HUES48 (cell line): ENCODE data around the gene KIAA0753.

Source experiments
- H3K27ac ChIP-seq: one replicate; pipeline ENCODE4 v1.7.0; 2013; ENCODE audit warnings: low read depth, low read length, inconsistent platforms
- H3K27me3 ChIP-seq: 2 replicates; pipeline ENCODE4 v1.6.1; 2013; ENCODE audit warnings: mild to moderate bottlenecking, low read length; ENCODE audit not compliant: control insufficient read depth, insufficient read depth
- H3K36me3 ChIP-seq: 2 replicates; pipeline ENCODE4 v1.6.1; 2013; ENCODE audit warnings: low read length; ENCODE audit not compliant: control insufficient read depth, insufficient read depth
- H3K4me1 ChIP-seq: 2 replicates; pipeline ENCODE4 v1.6.1; 2013; ENCODE audit warnings: mild to moderate bottlenecking, low read length; ENCODE audit not compliant: control insufficient read depth, insufficient read depth
- H3K4me3 ChIP-seq: 2 replicates; pipeline ENCODE4 v1.5.1; 2013; ENCODE audit warnings: mild to moderate bottlenecking, low read depth, low read length
- H3K9ac ChIP-seq: 2 replicates; pipeline ENCODE4 v1.6.1; 2013; ENCODE audit warnings: mild to moderate bottlenecking, low read depth, low read length, moderate library complexity
- H3K9me3 ChIP-seq: 2 replicates; pipeline ENCODE4 v1.6.1; 2013; ENCODE audit warnings: low read length; ENCODE audit not compliant: control insufficient read depth, insufficient read depth

Gene KIAA0753

DNA sequence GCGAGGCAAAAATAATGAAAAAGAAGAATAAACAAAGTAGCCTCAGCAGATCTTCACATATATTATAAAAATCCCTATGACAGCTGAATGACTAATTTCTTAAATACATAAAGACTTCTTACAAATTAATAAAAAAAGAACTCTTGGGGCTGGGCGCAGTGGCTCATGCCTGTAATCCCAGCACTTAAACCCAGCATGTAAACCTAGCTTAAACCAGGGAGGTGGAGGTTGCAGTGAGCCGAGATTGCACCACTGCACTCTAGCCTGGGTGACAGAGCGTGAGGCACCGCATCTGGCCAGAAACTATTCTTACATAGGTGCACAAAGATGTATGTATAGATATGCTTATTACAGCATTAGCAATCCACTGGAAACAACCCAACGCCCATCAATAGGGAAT, 38.7 kb upstream of the KIAA0753 start:
- Histone ChIP-seq H3K27ac (no peak overlapping the region), H3K36me3 (no peaks in the 10 kb centered on the region), H3K27me3 (no peaks in the 10 kb centered on the region), H3K9me3 (no peaks in the 10 kb centered on the region), H3K4me3 (no peak overlapping the region), H3K4me1 (no peaks in the 10 kb centered on the region), H3K9ac (no peak overlapping the region)

- H3K4me3 ChIP-seq = no peak overlapping the region
- no peaks in the 10 kb centered on the region for H3K9me3 ChIP-seq
- H3K4me1 ChIP-seq = no peaks in the 10 kb centered on the region
- H3K27ac ChIP-seq = no peak overlapping the region
- no peaks in the 10 kb centered on the region for H3K36me3 ChIP-seq
- H3K9ac ChIP-seq = no peak overlapping the region
- no peaks in the 10 kb centered on the region for H3K27me3 ChIP-seq
Observed at GRCh38 chr17:6677946-6678345, 37.4 kb upstream of the KIAA0753 start.

- Histone ChIP-seq H3K4me3 (no peak overlapping the region), H3K27ac (no peak overlapping the region), H3K9me3 (no peaks in the 10 kb centered on the region), H3K9ac (no peak overlapping the region), H3K27me3 (no peaks in the 10 kb centered on the region), H3K4me1 (no peaks in the 10 kb centered on the region), H3K36me3 (no peaks in the 10 kb centered on the region)
Observed at GRCh38 chr17:6677158-6677831, 36.8 kb upstream of the KIAA0753 start.

- Histone ChIP-seq H3K36me3 (no peaks in the 10 kb centered on the region), H3K27me3 (no peaks in the 10 kb centered on the region), H3K9me3 (no peaks in the 10 kb centered on the region), H3K27ac (no peak overlapping the region), H3K9ac (no peak overlapping the region), H3K4me3 (no peak overlapping the region), H3K4me1 (no peaks in the 10 kb centered on the region)
Observed at GRCh38 chr17:6676802-6677157, 36.3 kb upstream of the KIAA0753 start.

GRCh38 chr17:6675201-6675825, 34.8 kb upstream of the KIAA0753 start:
- no peaks in the 10 kb centered on the region for H3K9me3 ChIP-seq
- no peaks in the 10 kb centered on the region for H3K27me3 ChIP-seq
- H3K4me1 ChIP-seq = no peaks in the 10 kb centered on the region

GRCh38 chr17:6674586-6674985, 34.1 kb upstream of the KIAA0753 start:
- Histone ChIP-seq H3K4me3 (no peak overlapping the region), H3K4me1 (no peaks in the 10 kb centered on the region), H3K27ac (no peak overlapping the region), H3K27me3 (no peaks in the 10 kb centered on the region), H3K9me3 (no peaks in the 10 kb centered on the region), H3K9ac (no peak overlapping the region), H3K36me3 (no peaks in the 10 kb centered on the region)

More at GRCh38 chr17:6675201-6675825, 34.8 kb upstream of the KIAA0753 start:
- Histone ChIP-seq H3K36me3 (no peaks in the 10 kb centered on the region), H3K4me3 (no peak overlapping the region), H3K9ac (no peak overlapping the region), H3K27ac (no peak overlapping the region)

- Histone ChIP-seq H3K9ac (no peak overlapping the region), H3K27me3 (no peaks in the 10 kb centered on the region), H3K36me3 (no peaks in the 10 kb centered on the region), H3K4me1 (no peaks in the 10 kb centered on the region), H3K9me3 (no peaks in the 10 kb centered on the region), H3K4me3 (no peak overlapping the region), H3K27ac (no peak overlapping the region)
Observed at GRCh38 chr17:6671431-6671830, 30.9 kb upstream of the KIAA0753 start.

DNA sequence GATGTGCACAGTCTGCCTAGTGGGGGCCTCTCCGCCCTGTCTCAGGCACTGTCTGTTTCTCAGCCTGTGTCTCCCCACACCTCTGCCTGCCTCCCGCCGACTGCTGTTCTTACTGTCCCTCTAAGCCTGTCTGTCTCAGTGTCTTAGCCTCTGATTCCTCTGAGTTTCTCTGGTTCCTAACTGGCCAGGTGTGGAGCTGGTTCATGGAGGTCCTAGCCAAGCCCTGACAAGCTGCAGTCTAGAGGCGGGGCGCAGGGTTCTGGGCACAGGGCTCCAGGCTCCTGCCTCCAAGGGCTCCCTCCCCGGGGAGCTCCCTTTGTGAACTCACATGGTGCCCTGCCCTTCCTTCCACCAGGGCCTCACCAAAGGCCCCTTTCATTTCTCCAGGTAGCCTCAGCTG, 30.5 kb upstream of the KIAA0753 start:
- Histone ChIP-seq H3K4me3 (no peak overlapping the region), H3K9me3 (no peaks in the 10 kb centered on the region), H3K27me3 (no peaks in the 10 kb centered on the region), H3K36me3 (no peaks in the 10 kb centered on the region), H3K27ac (no peak overlapping the region), H3K9ac (no peak overlapping the region), H3K4me1 (no peaks in the 10 kb centered on the region)

DNA sequence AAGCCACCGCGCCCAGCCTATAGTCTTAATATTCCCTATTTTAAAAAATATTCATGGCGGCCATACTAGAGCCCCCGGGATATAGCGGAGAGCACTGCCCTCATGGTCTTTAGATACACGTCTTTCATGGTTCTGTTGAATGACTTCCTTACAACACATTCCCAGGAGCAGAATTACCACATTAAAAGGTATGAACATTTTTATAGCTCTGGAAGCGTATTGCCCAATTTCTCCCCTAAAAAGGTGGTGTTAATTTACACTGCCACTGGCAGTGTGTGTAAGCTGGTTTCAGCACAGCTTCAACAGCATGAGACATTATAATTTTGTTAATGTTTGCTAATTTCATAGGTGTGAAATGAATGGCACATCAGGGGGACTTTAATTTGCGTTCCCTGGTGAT, 30.1 kb upstream of the KIAA0753 start:
- no peak overlapping the region for H3K27ac ChIP-seq

DNA sequence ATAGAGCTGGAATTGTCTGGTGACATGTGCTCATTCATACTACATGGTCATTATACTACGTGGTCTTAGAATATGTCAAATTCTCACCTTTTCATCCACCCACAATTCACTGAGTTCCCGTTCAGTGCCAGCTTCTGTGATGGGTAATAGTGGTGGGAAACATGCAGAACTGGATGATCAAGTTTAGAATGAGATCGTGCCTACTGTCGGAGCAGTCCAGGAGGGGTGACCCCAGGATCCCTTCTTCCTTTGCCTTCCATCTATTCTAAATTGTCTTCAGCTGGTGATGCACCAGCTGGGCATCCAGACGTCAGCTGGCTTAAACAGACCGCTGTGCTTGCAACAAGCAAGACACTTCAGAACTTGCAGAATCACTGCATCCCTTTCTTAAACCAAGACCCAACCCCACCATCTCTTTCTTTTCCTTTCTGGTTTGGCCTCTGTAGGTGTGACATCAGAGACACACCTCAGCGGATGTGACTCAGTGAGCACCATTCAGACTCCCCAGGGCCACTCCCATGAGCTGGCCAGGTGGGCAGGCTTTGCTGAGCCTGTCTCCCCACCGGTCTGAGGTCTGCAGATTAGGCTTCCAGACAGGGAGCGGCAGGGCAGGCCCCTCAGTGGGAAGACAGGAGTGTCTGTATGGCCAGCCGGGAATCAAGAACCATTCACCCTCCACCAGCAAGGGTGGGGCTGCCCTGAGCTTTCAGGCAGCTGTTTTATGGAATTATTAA, 29.1 kb upstream of the KIAA0753 start:
- no peak overlapping the region for H3K9ac ChIP-seq
- no peak overlapping the region for H3K27ac ChIP-seq
- no peaks in the 10 kb centered on the region for H3K4me1 ChIP-seq
- H3K9me3 ChIP-seq = no peaks in the 10 kb centered on the region
- H3K36me3 ChIP-seq = no peaks in the 10 kb centered on the region
- H3K27me3 ChIP-seq = peaks cover 7% of the 10 kb centered on the region
- no peak overlapping the region for H3K4me3 ChIP-seq

More for the DNA sequence above, 30.1 kb upstream of the KIAA0753 start:
- H3K9me3 ChIP-seq = no peaks in the 10 kb centered on the region
- H3K4me3 ChIP-seq = no peak overlapping the region
- no peaks in the 10 kb centered on the region for H3K4me1 ChIP-seq
- H3K27me3 ChIP-seq = peaks cover under 1% of the 10 kb centered on the region; the same call in 1 of the 2 replicates
- no peak overlapping the region for H3K9ac ChIP-seq
- no peaks in the 10 kb centered on the region for H3K36me3 ChIP-seq

- no peaks in the 10 kb centered on the region for H3K9me3 ChIP-seq
- no peak overlapping the region for H3K27ac ChIP-seq
- no peak overlapping the region for H3K4me3 ChIP-seq
- H3K9ac ChIP-seq = no peak overlapping the region
- no peaks in the 10 kb centered on the region for H3K4me1 ChIP-seq
- peaks cover 7% of the 10 kb centered on the region for H3K27me3 ChIP-seq
- no peaks in the 10 kb centered on the region for H3K36me3 ChIP-seq
Observed at GRCh38 chr17:6668727-6669425, 28.4 kb upstream of the KIAA0753 start.
